Epithelial cell of proximal tubule (primary cell): ENCODE results near the gene ANKRD33. TPM values are rescaled to one million over a fixed set of nuclear protein-coding genes. Genes with fewer than 3 reads are reported as not detected.
A peak's percentile ranks its signal among the peaks of the same experiment; 100 is the strongest.

ENCODE experiments used
- DNase-seq: peaks from one replicate; pipeline ENCODE4 v3.0.0-alpha.2; 2011; ENCODE audit warnings: low read depth
- H3K4me3 ChIP-seq: 2 replicates; pipeline ENCODE4 v1.5.1; 2011; ENCODE audit warnings: low read depth, mild to moderate bottlenecking, low read length
- total RNA-seq: library from RNA; depleted of rRNA; stranded (reverse); fragments of >200 nt; gene quantifications from 2 replicates; pipeline ENCODE4 v1.2.3, GENCODE V29; 2015
- TF ChIP-seq, protein P1 (sequence below): conservative IDR thresholded peaks from 2 replicates; pipeline ENCODE4 v1.5.1; 2012; ENCODE audit warnings: low read depth, mild to moderate bottlenecking, low read length

The ANKRD33 gene
- total RNA-seq, 1 donor from 2014 or later, result not detected

- TF ChIP-seq, protein P1, sequence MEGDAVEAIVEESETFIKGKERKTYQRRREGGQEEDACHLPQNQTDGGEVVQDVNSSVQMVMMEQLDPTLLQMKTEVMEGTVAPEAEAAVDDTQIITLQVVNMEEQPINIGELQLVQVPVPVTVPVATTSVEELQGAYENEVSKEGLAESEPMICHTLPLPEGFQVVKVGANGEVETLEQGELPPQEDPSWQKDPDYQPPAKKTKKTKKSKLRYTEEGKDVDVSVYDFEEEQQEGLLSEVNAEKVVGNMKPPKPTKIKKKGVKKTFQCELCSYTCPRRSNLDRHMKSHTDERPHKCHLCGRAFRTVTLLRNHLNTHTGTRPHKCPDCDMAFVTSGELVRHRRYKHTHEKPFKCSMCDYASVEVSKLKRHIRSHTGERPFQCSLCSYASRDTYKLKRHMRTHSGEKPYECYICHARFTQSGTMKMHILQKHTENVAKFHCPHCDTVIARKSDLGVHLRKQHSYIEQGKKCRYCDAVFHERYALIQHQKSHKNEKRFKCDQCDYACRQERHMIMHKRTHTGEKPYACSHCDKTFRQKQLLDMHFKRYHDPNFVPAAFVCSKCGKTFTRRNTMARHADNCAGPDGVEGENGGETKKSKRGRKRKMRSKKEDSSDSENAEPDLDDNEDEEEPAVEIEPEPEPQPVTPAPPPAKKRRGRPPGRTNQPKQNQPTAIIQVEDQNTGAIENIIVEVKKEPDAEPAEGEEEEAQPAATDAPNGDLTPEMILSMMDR, result no peak
- H3K4me3 ChIP-seq, result no peak overlapping the region
- DNase-seq, result no peak
Measured at GRCh38 chr12:51908876-51909592, 21.1 kb downstream of the ANKRD33 start.

DNA sequence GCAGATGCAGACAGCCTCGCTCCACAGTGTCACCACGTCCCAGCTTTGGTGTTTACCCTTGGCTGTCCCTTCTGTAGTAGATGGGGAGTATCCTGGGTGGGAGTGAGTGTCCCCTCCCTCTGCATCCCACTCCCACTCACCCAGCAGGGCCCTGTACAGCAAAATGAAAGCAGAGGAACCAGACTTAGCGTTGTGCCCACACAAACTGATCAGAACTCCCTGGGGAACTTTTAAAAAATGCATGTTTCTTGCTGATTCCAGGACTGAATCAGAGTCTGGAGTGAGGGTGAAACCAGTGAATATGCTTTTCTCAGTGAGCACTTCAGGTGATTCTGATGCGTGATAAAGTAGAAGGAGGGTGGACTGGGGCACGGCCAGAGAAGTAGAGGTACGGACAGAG, 22.3 kb downstream of the ANKRD33 start:
- H3K4me3 ChIP-seq, result no peak overlapping the region
- TF ChIP-seq, protein P1, result no peak
- DNase-seq, result no peak

GRCh38 chr12:51910691-51911090, 22.8 kb downstream of the ANKRD33 start:
- TF ChIP-seq, protein P1, result no peak
- no peak overlapping the region for H3K4me3 ChIP-seq
- no peak for DNase-seq

DNA sequence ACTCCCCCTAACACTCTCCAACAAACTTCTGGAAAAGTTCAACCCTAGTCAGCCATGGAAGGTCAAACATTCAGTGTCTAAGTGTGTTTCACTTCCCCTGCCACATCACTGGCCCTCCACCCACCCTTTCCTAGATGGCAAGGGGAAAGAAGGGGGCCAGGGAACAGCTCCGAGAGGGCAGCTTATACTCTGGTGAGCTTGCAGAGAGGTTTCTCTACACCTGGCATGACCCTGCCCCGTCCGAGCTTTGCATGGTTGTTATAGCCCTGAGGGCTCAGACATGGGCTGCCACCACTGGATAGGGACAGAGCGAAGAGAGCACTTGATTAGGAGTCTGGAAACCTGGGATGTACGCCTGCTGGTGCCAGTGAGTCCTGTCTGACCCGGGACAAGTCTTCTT, 23.4 kb downstream of the ANKRD33 start:
- H3K4me3 ChIP-seq, result no peak overlapping the region
- TF ChIP-seq, protein P1, result no peak
- no peak for DNase-seq

DNA sequence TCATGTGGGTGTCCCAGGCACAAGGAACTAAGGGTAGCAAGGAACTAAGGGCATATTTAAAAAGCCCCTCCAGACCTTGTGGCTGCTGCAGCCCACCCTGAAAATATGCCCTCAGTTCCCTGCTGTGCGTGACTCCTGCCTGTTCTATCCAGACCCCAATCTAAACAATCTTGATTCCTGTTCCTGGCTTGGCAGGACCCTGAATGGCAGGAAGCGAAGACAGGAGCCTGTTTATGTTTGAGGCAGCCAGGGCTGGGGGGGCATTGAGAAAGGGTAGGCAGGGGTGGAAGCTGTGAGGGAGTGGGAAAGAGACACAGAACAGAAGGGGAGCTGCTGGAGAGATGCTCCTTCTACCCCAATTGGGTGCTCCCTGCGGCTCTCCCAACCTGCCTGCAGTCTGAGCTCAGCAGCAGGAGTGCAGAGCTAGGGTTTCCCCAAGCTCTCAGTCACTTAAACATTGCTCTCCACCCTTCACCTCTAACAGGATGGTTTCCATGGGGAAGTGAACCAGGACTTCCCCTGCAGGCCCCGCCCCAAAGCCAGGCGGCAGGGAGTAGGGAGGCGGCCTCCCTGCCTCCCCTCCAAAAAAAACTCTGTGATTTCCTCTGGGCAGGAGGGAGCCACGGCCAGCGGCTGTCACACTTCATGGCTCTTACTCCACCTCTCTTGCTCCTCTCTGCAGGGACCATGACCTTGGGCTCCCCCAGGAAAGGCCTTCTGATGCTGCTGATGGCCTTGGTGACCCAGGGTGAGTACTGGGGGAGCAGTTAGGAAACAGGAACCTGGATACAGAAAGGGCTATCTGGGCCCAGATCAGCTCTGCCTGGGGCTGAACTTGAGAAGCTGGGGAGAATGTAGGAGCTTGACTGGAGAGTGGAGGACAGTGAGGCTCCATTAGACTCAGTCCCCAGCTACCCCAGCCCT, 24.1 kb downstream of the ANKRD33 start:
- TF ChIP-seq, protein P1, result no peak
- H3K4me3 ChIP-seq, result no peak overlapping the region
- DNase-seq, result no peak

- TF ChIP-seq, protein P1, result peak; percentile 3
- no peak overlapping the region for H3K4me3 ChIP-seq
- no peak for DNase-seq
Measured at GRCh38 chr12:51913071-51914033, 25.4 kb downstream of the ANKRD33 start.
